A172 (cell line): ENCODE data around the gene SMIM24. TPM values are rescaled to one million over a fixed set of nuclear protein-coding genes. Genes with fewer than 3 reads are reported as not detected.

Experiments
- DNase-seq: peaks from one replicate; pipeline ENCODE4 v3.0.0-alpha.2; 2015; ENCODE audit warnings: low spot score
- total RNA-seq: library from RNA; depleted of rRNA; stranded (reverse); fragments of >200 nt; shearing (Covaris generic); gene quantifications from 2 replicates; pipeline ENCODE4 v1.2.3, GENCODE V29; 2014

The SMIM24 gene
- total RNA-seq, 1 experiment from 2014 or later: not detected

DNA sequence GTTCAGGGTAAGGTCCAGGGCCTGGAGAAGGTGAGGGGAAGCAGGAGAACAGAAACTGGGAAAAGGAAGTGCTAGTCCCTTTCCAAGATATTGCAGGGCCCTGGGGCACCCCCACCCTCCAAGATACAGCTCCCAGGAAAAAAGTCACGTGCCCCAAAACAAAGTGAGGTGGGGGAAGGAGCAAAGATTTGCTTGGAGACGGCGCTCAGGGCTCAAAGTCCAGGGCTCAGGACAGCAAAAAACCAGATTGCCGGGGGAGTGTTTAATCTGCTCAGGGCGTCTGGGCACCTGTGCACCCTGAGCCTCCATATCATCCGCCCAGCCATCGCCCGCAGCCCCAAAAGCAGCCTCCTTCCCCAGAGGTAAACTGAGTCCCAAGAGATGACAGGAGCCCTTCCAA is 6.3 kb downstream of the SMIM24 start:
- no peak for DNase-seq

- DNase-seq: no peak
Measured at GRCh38 chr19:3471954-3472655, 8.2 kb downstream of the SMIM24 start.

DNA sequence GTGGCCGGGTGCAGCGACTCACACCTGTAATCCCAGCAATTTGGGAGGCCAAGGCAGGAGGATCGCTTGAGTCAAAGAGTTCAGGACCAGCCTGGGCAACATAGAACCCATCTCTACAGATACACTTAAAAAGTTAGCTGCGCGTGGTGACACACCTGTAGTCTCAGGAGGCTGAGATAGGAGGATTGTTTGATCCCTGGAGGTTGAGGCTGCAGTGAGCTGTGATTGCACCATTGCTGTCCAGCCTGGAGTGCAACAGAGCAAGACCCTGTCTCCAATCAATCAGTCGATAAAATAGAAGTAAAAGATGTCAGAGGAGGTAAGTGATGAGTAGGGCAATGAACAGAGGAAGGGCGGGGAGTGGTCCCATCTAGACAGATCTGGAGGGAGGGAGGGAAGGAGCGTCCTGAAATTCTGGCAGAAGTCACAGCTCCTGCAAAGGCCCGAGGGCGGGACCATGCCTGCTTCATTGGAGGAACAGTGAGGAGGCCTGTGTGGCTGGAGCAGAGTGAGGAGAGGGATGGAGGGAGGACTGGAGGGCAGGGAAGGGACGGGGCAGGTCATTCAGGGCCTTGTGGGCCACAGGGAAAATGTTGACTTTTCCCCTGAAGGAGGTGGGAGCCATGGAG is 9.7 kb downstream of the SMIM24 start:
- DNase-seq: no peak

- DNase-seq: no peak
Measured at GRCh38 chr19:3469638-3470499, 10.5 kb downstream of the SMIM24 start.

DNA sequence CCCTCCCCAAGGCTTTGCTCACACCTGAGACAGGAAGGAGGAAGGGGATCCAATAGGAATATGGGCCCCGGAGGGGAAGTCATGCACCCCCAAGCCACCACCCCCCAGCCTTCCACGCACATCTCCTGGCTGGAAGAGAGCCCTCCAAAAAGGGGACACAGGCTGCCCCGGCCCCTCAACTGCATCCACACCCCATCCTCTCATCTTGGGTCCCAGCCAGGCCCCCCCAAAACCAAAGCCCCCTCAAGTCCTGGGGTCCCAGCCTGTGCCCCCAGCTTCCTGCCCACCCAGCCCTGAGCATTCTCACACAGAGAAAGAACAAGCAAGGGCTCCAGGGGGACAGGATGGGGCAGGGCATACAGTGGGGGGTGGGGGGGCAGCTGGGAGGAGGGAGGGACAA is 12.1 kb downstream of the SMIM24 start:
- no peak for DNase-seq

DNA sequence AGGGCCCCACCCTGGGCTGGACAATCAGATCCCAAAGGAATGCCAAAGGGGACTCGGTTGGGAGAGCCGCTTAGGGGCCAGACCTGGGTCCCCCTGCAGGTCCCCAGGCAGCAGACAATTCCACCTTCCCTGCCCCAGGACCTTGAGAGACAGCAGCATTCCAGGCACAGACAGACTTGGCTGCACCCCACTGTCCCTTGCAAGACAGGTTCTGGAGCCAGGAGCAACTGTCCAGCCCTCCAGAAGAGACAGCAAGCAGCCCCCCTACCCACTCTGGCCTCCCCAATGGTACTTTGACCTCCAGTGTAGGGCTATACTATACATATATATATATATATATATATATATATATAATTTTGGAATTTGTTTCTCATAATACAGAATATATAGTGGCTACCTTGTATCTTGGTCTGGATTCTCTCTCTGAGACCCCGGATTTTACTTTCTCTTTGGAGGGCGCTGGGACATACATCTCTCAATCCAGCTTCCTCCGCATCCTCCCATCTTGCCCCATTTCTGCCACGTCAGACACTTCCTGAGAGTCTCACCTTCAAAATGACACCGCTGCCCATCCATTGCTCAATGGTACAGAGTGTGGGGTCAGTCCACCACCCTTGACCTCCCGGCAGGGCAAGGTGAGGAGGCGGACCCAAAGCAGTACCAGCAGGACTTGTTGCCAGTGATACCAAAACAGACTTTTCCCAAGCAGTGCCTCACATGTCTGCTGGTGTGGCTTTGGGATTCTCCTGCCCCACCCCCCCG is 12.7 kb downstream of the SMIM24 start:
- no peak for DNase-seq

DNA sequence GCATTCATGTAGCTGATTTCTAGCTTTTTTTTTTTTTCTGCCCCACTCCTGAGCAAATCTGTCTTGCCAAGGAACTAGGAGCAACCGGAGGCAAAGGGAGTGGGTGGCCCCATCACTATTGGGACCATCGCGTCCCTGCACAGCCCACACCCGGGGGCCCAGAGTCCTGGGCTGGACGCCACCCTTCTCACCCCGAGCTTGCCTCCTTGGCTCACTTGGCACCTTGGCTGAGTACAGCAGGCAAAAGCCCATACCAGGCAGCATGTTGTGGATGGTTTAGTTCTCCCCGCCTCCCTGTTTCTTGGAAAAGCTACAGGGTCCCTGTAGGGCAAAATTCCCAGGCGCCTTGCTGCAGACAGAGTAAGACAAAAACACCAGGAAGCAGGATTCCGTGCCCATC is 13.7 kb downstream of the SMIM24 start:
- no peak for DNase-seq

DNA sequence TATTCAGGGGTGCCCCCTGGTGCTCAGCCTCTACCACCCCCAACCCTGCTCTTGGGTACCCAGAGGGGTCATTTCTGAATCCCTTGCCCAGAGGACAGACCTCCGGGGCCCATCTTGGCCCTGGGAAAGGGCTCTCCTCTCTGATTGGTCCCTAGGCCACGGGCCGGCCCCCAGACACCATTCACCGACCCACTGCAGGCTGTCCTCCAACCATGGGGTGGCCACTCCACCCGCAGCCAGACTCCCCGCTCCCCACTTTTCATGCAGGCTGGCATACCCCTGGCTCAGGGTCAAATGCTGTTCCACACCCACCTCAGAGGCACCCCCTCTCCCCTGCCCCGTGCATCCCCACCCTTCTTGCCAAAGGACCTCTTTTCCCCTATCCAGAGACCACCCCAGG is 14.8 kb downstream of the SMIM24 start:
- DNase-seq: no peak

- DNase-seq: no peak
Measured at GRCh38 chr19:3464587-3465235, 15.6 kb downstream of the SMIM24 start.

GRCh38 chr19:3463714-3464586 is 16.4 kb downstream of the SMIM24 start:
- no peak for DNase-seq

- DNase-seq: no peak
Measured at GRCh38 chr19:3462991-3463713, 17.2 kb downstream of the SMIM24 start.

DNA sequence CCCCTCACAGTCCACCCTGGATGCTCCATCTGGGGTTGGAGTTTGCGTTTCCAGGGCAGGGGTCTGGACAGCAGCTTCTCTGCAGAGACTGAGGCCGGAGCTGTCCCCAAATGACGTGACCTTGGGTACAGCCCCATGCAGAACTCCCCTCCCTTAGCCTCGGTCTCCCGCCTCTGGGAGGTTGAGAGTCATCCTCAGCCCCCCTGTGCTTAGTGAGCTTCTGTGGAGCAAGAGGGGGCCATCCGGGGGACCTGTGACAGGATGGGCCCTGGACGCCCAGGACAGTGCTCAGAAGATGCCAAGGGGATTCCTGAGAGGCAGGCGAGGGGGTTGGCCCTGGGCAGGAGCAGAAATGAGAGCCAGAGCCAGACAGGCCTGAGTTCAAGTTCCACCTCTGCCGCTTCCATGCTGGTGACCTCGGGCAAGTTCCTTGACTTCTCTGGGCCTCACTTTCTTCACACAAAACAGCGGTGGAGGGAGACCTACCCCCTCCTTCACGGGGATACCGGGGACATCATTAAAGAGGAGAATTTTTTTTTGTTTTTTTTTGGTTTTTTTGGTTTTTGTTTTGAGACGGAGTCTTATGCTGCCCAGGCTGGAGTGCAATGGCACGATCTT is 20.3 kb downstream of the SMIM24 start:
- no peak for DNase-seq

- DNase-seq: peak; percentile 93
Measured at GRCh38 chr19:3459089-3459881, 21.0 kb downstream of the SMIM24 start.

DNA sequence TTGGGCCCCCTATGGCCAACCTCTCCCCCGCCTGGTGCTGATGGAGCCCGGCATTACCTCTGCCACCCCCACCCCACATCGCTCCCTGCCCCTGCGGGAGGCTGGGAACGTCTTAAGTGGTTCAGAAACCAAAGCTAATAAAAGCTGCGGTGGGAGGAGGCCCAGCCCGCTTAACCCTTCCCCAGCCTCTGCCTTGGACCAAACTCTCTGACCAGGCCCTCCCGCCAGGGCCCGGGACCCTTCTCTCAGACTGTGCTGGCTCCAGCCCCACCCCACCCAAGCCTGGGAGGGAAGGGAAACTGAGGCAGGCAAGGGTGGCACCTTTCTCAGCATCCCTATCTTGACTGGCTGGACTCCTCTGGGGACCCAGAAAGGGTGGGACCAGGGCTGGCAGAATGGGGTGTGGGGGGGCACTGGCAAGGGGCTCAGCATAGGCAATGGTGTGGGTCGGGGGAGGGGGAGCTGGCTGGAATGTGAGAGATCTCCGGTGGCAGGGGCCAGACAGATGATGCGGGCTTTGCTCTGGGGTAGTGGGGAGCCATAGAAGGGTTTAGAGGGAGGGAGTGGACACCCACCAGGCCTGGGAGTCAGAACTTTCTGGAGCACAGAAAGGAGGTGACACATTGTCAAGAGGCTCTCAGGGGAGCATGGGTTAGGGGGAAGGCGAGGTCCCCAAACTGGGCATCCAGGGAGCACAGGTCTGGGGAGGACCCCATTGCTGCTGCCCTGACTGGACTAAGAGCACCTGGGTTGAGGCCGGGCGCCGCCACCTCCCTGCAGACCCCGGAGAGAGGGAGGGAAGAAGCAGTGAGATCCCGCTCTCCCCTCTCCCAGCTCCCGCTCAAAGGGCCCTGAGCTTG is 21.9 kb downstream of the SMIM24 start:
- peak; percentile 71 for DNase-seq

- peak; percentile 55 for DNase-seq
Measured at GRCh38 chr19:3457528-3458228, 22.6 kb downstream of the SMIM24 start.

DNA sequence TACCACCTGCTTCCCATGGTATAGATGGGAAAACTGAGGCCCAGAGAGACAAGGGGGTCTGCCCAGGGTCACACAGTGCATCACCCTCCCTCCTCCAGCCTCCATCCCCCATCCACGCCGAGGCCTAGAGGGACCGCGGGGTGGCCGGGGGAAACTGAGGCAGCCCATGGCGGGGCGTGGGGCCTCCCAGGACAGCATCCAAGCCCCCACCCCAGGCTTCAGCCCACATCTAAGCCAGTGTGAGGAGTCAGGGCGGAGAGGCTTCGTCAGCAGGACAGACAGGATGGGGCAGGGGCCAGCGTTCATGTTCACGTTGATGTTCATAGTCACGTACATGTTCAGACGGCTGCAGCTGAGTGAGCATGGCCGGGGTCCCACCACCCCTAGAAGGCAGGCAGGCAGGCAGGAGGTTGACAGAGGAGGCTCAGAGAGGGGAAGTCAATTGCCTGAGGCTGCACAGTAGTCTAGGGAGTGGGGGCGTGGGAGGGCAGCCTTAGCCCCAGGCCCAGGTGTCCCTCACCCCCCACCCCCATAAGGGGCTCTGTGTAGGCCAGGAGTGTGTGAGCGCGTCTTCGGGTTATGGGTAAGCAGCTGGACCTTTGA is 23.3 kb downstream of the SMIM24 start:
- DNase-seq: no peak
